ENCODE data around the gene UCK1. TPM values are rescaled to one million over a fixed set of nuclear protein-coding genes. Genes with fewer than 3 reads are reported as not detected.

UCK1 gene
- polyA plus RNA-seq, 1 donor (not counting 4 experiments of a cell fraction or from before 2014, with no cell fraction given) = 15.4 TPM

GRCh38 chr9:131517761-131518190, 13.3 kb downstream of the UCK1 start:
- H3K36me3 ChIP-seq (ENCODE audit: control insufficient read depth in 2 of 2, extremely low read depth in 1 of 2, insufficient read depth in 2 of 2, low read length in 2 of 2) = peaks cover 25 to 63% of the 10 kb centered on the region in 2 experiments

GRCh38 chr9:131516930-131517329, 14.1 kb downstream of the UCK1 start:
- H3K9me1 ChIP-seq (ENCODE audit: control insufficient read depth, extremely low read depth, insufficient read depth, low read length) = no peaks in the 10 kb centered on the region
- H3K9ac ChIP-seq (ENCODE audit: control insufficient read depth, extremely low read depth, insufficient read depth, low read length) = no peak overlapping the region
- no peaks in the 10 kb centered on the region for H3K79me2 ChIP-seq (ENCODE audit: control insufficient read depth, insufficient read depth, low read length)
- H4K20me1 ChIP-seq (ENCODE audit: control insufficient read depth, extremely low read depth, insufficient read depth, low read length) = no peaks in the 10 kb centered on the region
- H3K4me2 ChIP-seq (ENCODE audit: control insufficient read depth, extremely low read depth, insufficient read depth, low read depth, low read length) = no peak overlapping the region
- peaks cover 30 to 64% of the 10 kb centered on the region in 2 experiments for H3K36me3 ChIP-seq (ENCODE audit: control insufficient read depth in 2 of 2, extremely low read depth in 1 of 2, insufficient read depth in 2 of 2, low read length in 2 of 2)
- no peaks in the 10 kb centered on the region for H3K4me1 ChIP-seq (ENCODE audit: control insufficient read depth, extremely low read depth, insufficient read depth, low read length)
- no peak for FAIRE-seq
- no peak overlapping the region for H3K27ac ChIP-seq (ENCODE audit: control insufficient read depth, insufficient read depth, low read length)
- TF ChIP-seq EZH2 (IDR thresholded peaks at IDR 0.05; ENCODE audit: low read length) (no peak), CTCF (optimal IDR thresholded peaks at IDR 0.05 in 1 of 3, IDR thresholded peaks at IDR 0.05 in 1 of 3, conservative IDR thresholded peaks at IDR 0.05 in 1 of 3; ENCODE audit: extremely low read depth in 1 of 3, insufficient read depth in 2 of 3, low read length in 3 of 3) (no peak)
- no peak overlapping the region for H2AFZ ChIP-seq (ENCODE audit: control insufficient read depth, low read length)
- dilution Hi-C loops (cut with MboI; ENCODE audit: extremely low pct_ligation_motif_present, low sequenced_read_pairs) = no loop called here
- no peaks in the 10 kb centered on the region for H3K27me3 ChIP-seq (ENCODE audit: control insufficient read depth, extremely low read depth, insufficient read depth, low read length)
- no peak overlapping the region for H3K4me3 ChIP-seq (ENCODE audit: control insufficient read depth in 2 of 3, extremely low read depth in 1 of 3, insufficient read depth in 2 of 3, low read depth in 1 of 3, low read length in 3 of 3)
- no peak for DNase-seq (ENCODE audit: low read depth, low spot score)
- H3K9me3 ChIP-seq (ENCODE audit: control insufficient read depth, low read depth, low read length) = no peaks in the 10 kb centered on the region

More at GRCh38 chr9:131517761-131518190, 13.3 kb downstream of the UCK1 start:
- no peaks in the 10 kb centered on the region for H3K79me2 ChIP-seq (ENCODE audit: control insufficient read depth, insufficient read depth, low read length)
- no peak overlapping the region for H3K9ac ChIP-seq (ENCODE audit: control insufficient read depth, extremely low read depth, insufficient read depth, low read length)
- dilution Hi-C loops (cut with MboI; ENCODE audit: extremely low pct_ligation_motif_present, low sequenced_read_pairs) = no loop called here
- no peaks in the 10 kb centered on the region for H3K9me3 ChIP-seq (ENCODE audit: control insufficient read depth, low read depth, low read length)
- no peak overlapping the region for H2AFZ ChIP-seq (ENCODE audit: control insufficient read depth, low read length)
- no peaks in the 10 kb centered on the region for H3K4me1 ChIP-seq (ENCODE audit: control insufficient read depth, extremely low read depth, insufficient read depth, low read length)
- no peaks in the 10 kb centered on the region for H3K27me3 ChIP-seq (ENCODE audit: control insufficient read depth, extremely low read depth, insufficient read depth, low read length)
- no peak overlapping the region for H3K4me3 ChIP-seq (ENCODE audit: control insufficient read depth in 2 of 3, extremely low read depth in 1 of 3, insufficient read depth in 2 of 3, low read depth in 1 of 3, low read length in 3 of 3)
- no peak for DNase-seq (ENCODE audit: low read depth, low spot score)
- no peak overlapping the region for H3K27ac ChIP-seq (ENCODE audit: control insufficient read depth, insufficient read depth, low read length)
- H3K4me2 ChIP-seq (ENCODE audit: control insufficient read depth, extremely low read depth, insufficient read depth, low read depth, low read length) = no peak overlapping the region
- TF ChIP-seq CTCF (optimal IDR thresholded peaks at IDR 0.05 in 1 of 3, IDR thresholded peaks at IDR 0.05 in 1 of 3, conservative IDR thresholded peaks at IDR 0.05 in 1 of 3; ENCODE audit: extremely low read depth in 1 of 3, insufficient read depth in 2 of 3, low read length in 3 of 3) = no peak
- TF ChIP-seq EZH2 (IDR thresholded peaks at IDR 0.05; ENCODE audit: low read length) = no peak
- no peaks in the 10 kb centered on the region for H4K20me1 ChIP-seq (ENCODE audit: control insufficient read depth, extremely low read depth, insufficient read depth, low read length)
- no peaks in the 10 kb centered on the region for H3K9me1 ChIP-seq (ENCODE audit: control insufficient read depth, extremely low read depth, insufficient read depth, low read length)
- FAIRE-seq = no peak

Data from keratinocyte (primary cell).